K562 (cell line): ENCODE data around the gene RIOK3. TPM values are rescaled to one million over a fixed set of nuclear protein-coding genes. Genes with fewer than 3 reads are reported as not detected.

ENCODE experiments used
- ATAC-seq: fragments of 200-7000 bp; cut with Tn5 transposase; 3 replicates; pipeline ENCODE4 v1.9.1; 2020; ENCODE audit warnings: moderate library complexity
- BruUV-seq: library from RNA; stranded (reverse); fragments of 400-500 nt; replicated peaks from 2 replicates; lab custom pipeline; 2021; lab: Mats Ljungman, UMichigan
- CTCF ChIA-PET: fragments of 300-600 bp; formaldehyde crosslinking; extraction: SDS; loops from one replicate; lab custom pipeline; 2021; ENCODE audit warnings: low intra/inter-chr PET ratio; lab: Yijun Ruan, JAX
- POLR2A ChIA-PET: fragments of 300-600, 350-650 bp; sonication (Branson Sonifier 250); formaldehyde crosslinking; extraction: SDS; loops from one replicate; lab custom pipeline; 2021; ENCODE audit warnings: antibody characterized with exemption, inconsistent platforms; lab: Yijun Ruan, JAX
- DNase-seq, 4 experiments: peaks; one replicate each; pipeline versions ENCODE4 v3.0.0 to v3.0.0-alpha.2; 2011 to 2018; ENCODE audit warnings: low spot score in 3 of 4, mixed read lengths in 3 of 4; ENCODE audit errors: extremely low read depth in 1 of 4
- FAIRE-seq: peaks from 2 replicates; lab custom pipeline; 2011; peaks lifted over from hg19 to GRCh38; lab: Jason Lieb, UNC
- H2AFZ ChIP-seq: 2 replicates; pipeline ENCODE4 v1.6.0; 2011; ENCODE audit warnings: low read depth, low read length, control low read depth, inconsistent platforms
- H3K27ac ChIP-seq: fragments of 200-600 bp; 3 replicates; pipeline ENCODE4 v1.8.0; 2011; ENCODE audit warnings: low read depth, mild to moderate bottlenecking, control low read depth, inconsistent platforms, low read length, moderate library complexity, mixed read lengths; ENCODE audit errors: extremely low read depth
- H3K27me3 ChIP-seq, 2 experiments: fragments of 300-600 bp in 1 of 2; 2 replicates in 1 of 2; 3 replicates in 1 of 2; pipeline versions ENCODE4 v1.6.0 to v1.8.0; 2011; ENCODE audit warnings: inconsistent platforms in 2 of 2, low read length in 2 of 2, mild to moderate bottlenecking in 1 of 2, mixed read lengths in 1 of 2, moderate library complexity in 1 of 2; ENCODE audit not compliant: control insufficient read depth in 2 of 2, insufficient read depth in 2 of 2
- H3K36me3 ChIP-seq: fragments of 300-600 bp; 3 replicates; pipeline ENCODE4 v1.8.0; 2011; ENCODE audit warnings: mild to moderate bottlenecking, low read length, inconsistent platforms; ENCODE audit not compliant: control insufficient read depth, insufficient read depth
- H3K4me1 ChIP-seq, 2 experiments: fragments of 200-600 bp in 1 of 2; replicated peaks in 1 of 2; 2 replicates in 1 of 2; 3 replicates in 1 of 2; pipeline versions ENCODE4 v1.5.1 to v1.8.0; 2011; ENCODE audit warnings: inconsistent platforms in 2 of 2, low read length in 2 of 2, mild to moderate bottlenecking in 1 of 2, mixed read lengths in 1 of 2, moderate library complexity in 1 of 2; ENCODE audit not compliant: control insufficient read depth in 2 of 2, insufficient read depth in 2 of 2
- H3K4me2 ChIP-seq: 2 replicates; pipeline ENCODE4 v1.6.1; 2011; ENCODE audit warnings: low read length, control low read depth, inconsistent platforms, mixed read lengths; ENCODE audit not compliant: insufficient read depth
- H3K4me3 ChIP-seq: fragments of 200-600 bp; sonication (generic), shearing (Covaris generic); 2 replicates; pipeline ENCODE4 v1.5.1; 2016; ENCODE audit warnings: control low read depth, inconsistent platforms
- H3K79me2 ChIP-seq: fragments of 200-600 bp; 3 replicates; pipeline ENCODE4 v1.8.0; 2011; ENCODE audit warnings: low read length, inconsistent platforms; ENCODE audit not compliant: control insufficient read depth, insufficient read depth
- H3K9ac ChIP-seq, 2 experiments: 2 replicates each; pipeline versions ENCODE4 v1.6.0 to v1.6.1; 2011; ENCODE audit warnings: low read depth in 2 of 2, low read length in 2 of 2, control low read depth in 1 of 2, inconsistent platforms in 1 of 2, mild to moderate bottlenecking in 1 of 2, mixed read lengths in 1 of 2; ENCODE audit not compliant: insufficient read depth in 1 of 2
- H3K9me1 ChIP-seq: one replicate; pipeline ENCODE4 v1.6.0; 2011; ENCODE audit warnings: inconsistent platforms, mild to moderate bottlenecking, low read length, moderate library complexity; ENCODE audit not compliant: control insufficient read depth, insufficient read depth
- H3K9me3 ChIP-seq: replicated peaks from 2 replicates; pipeline ENCODE4 v1.5.1; 2011; ENCODE audit warnings: low read depth, low read length, inconsistent platforms; ENCODE audit not compliant: control insufficient read depth, insufficient read depth
- H4K20me1 ChIP-seq: replicated peaks from 2 replicates; pipeline ENCODE4 v1.6.1; 2011; ENCODE audit warnings: low read length, inconsistent platforms, mixed read lengths; ENCODE audit not compliant: control insufficient read depth, insufficient read depth
- PTRF ChIP-seq: fragments of 450-650 bp; IDR thresholded peaks from 2 replicates; pipeline ENCODE4 v1.6.1; 2016; ENCODE audit warnings: mild to moderate bottlenecking, missing genetic modification characterization, missing compliant biosample characterization
- ZBTB49 ChIP-seq: sonication (generic); formaldehyde crosslinking; IDR thresholded peaks from 2 replicates; pipeline ENCODE4 v1.8.0; 2022; ENCODE audit warnings: missing genetic modification reagents, mild to moderate bottlenecking, borderline replicate concordance
- ZNF311 ChIP-seq: fragments of 250-450 bp; sonication (Bioruptor Pico); IDR thresholded peaks from 2 replicates; pipeline ENCODE4 v1.4.0; 2020; ENCODE audit warnings: mild to moderate bottlenecking, moderate library complexity
- WGBS: fragments of 100-300 bp; shearing (Covaris generic); methylation state at CpG from one replicate; pipeline ENCODE4 v1.1.6; 2016; ENCODE audit warnings: low coverage, mixed read lengths; ENCODE audit not compliant: insufficient coverage; ENCODE audit errors: missing lambda C conversion rate; 5-methylcytosine and 5-hydroxymethylcytosine counted together
- in situ Hi-C: fragments of 300-500 bp; cut with MboI; formaldehyde crosslinking; loops from 4 replicates; pipeline ENCODE4 v1.15.0; 2018; ENCODE audit warnings: inconsistent platforms, mixed read lengths
- intact Hi-C: fragments of 100-400 bp; cut with micrococcal nuclease; formaldehyde crosslinking; loops from 2 replicates; pipeline ENCODE4 v1.14.2; 2022
- polyA plus RNA-seq, 8 experiments: library from polyadenylated mRNA; depleted of rRNA in 4 of 8; stranded (reverse) in 5 of 8; unstranded in 3 of 8; fragments of >200 nt; fragmentation: Nextera tagmentation in 2 of 8; fragmentation: Illumina TruSeq in 1 of 8; extraction: Ambion mirVana in 2 of 8; extraction: Trizol in 1 of 8; gene quantifications; 2 replicates each; pipeline versions ENCODE4 v1.2.1 to v1.2.3, GENCODE V29; 2011 to 2014; ENCODE audit warnings: inconsistent platforms in 1 of 8, missing spikeins in 1 of 8
- total RNA-seq, 7 experiments: library from RNA; depleted of rRNA in 6 of 7; stranded (reverse); fragments of >200 nt in 6 of 7; fragmentation: Illumina TruSeq in 2 of 7; extraction: Trizol in 2 of 7; gene quantifications; 2 replicates each; pipeline versions ENCODE4 v1.2.1 to v1.2.3, GENCODE V29; 2011 to 2021; ENCODE audit warnings: low replicate concordance in 1 of 7

The RIOK3 gene
- total and polyA plus RNA-seq, 9 of the 15 experiments (the other 6 are each of a cell fraction or from before 2014, with no cell fraction given), result 21.4 to 89.5 (median 62.9) TPM

GRCh38 chr18:23498117-23498516, 45.0 kb downstream of the RIOK3 start:
- peak overlapping the region; percentile 37; the same call in 1 of the 2 replicates for H2AFZ ChIP-seq
- H3K79me2 ChIP-seq, result no peaks in the 10 kb centered on the region
- H3K36me3 ChIP-seq, result no peaks in the 10 kb centered on the region
- H3K4me2 ChIP-seq, result no peak overlapping the region
- no peak for TF ChIP-seq ZBTB49
- 0 out of 2 replicates have a peak, but pooled peaks have one; percentile 43 for TF ChIP-seq ZNF311 (CRISPR knock-in tag)
- peak; percentile 56; the same call in 1 of the 2 replicates for TF ChIP-seq PTRF (tag)
- POLR2A ChIA-PET, result interaction anchor here (0.6 to 3.5 kb wide), 5 partner anchors 10 to 42 kb away, joined by 3 to 20 read pairs (median 3); no protein-coding TSS in a partner anchor
- no peaks in the 10 kb centered on the region for H4K20me1 ChIP-seq
- no peak for ATAC-seq
- BruUV-seq, result no TSS peak
- no peak for FAIRE-seq
- H3K4me3 ChIP-seq, result no peak overlapping the region
- H3K9me3 ChIP-seq, result no peaks in the 10 kb centered on the region
- H3K27me3 ChIP-seq, result no peaks in the 10 kb centered on the region
- H3K9me1 ChIP-seq, result no peaks in the 10 kb centered on the region
- no peak overlapping the region for H3K9ac ChIP-seq
- intact Hi-C loops, result loop anchor here (2.0 kb wide), 1 partner anchor 205 kb away; no protein-coding TSS in a partner anchor
- H3K4me1 ChIP-seq, result peaks cover 8 to 9% of the 10 kb centered on the region in 2 experiments; a peak in 4 of 5 replicates
- WGBS, result 80% methylated on average over 2 of the region's 2 CpGs
- in situ Hi-C loops, result no loop called here
- no peak overlapping the region for H3K27ac ChIP-seq
- no peak for DNase-seq
- CTCF ChIA-PET, result interaction anchor here (1.9 kb wide), 1 partner anchor 89 kb away, joined by 12 read pairs; the partner anchor contains the start of gene NPC1
